HG03354 (cell line): Measurements from ENCODE around the gene RAB40C.
A peak's percentile ranks its signal among the peaks of the same experiment; 100 is the strongest.

Experiments used
- ATAC-seq: cut with Tn5 transposase; IDR thresholded peaks from one replicate; pipeline ENCODE4 v1.9.1; 2021; ENCODE audit warnings: mild to moderate bottlenecking; ENCODE audit not compliant: unreplicated experiment, poor library complexity, severe bottlenecking

RAB40C gene

DNA sequence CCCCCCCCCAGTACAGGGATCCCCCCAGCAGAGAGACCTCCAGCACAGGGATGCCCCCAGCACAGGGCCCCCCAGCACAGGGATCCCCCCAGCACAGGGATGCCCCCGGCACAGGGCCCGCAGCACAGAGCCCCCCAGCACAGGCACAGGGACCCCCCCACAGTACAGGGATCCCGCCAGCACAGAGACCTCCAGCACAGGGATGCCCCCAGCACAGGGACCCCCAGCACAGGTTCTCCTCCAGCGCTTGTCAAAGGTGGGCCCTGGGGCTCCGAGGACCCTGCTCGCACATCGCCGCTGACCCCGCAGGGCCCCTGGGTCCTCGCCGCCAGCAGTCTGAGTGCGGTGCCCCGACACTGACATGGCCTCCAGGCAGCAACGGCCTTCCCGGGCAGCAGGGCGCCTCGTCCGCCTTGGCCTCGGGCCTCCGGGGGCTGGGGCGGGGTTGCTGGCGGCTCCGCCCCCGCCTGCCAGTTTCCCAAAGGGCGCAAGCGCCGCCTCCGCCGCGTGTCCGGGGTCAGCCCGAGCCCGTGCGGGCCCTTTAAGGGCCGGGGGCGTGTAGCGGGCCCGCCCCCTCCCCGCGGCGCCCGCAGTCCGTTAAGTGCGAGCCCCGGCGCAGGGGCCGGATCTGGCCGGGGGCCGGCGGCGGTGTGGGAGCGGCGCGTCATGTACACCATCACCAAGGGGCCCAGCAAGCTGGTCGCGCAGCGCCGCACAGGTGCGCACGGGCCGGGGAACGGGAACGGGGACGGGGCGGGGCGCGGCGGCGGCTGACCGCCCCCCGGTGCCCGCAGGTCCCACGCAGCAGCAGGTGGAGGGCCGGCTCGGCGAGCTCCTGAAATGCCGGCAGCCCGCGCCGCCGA lies 51.7 kb downstream of the RAB40C start, which contains the start of gene MCRIP2:
TSS of gene MCRIP2 (plus strand) at position 503 of the 863 bp plus-strand sequence. CDS start at position 667, 164 bp downstream.
- ATAC-seq = peak; percentile 48

- ATAC-seq = peak; percentile 41
Measured at GRCh38 chr16:642189-643049, 52.6 kb downstream of the RAB40C start.

DNA sequence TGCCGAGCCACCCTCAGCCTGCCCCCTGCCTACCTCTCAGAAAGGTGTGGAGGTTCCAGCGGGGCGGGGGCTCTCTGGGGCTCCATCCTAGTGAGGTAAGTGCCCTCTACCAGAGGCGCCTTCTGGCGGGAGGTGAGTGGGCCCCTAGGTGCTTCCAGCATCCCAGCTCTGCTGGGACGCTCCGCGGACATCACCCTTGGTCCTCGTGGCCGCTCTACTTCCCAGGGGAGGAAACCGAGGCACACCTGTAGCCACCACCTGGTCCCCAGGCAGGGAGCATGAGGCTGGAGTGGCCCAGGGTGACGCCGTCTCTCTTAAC lies 53.1 kb downstream of the RAB40C start:
- ATAC-seq = no peak

- no peak for ATAC-seq
Measured at GRCh38 chr16:644556-644955, 54.7 kb downstream of the RAB40C start.

GRCh38 chr16:645852-646678 lies 56.2 kb downstream of the RAB40C start:
- ATAC-seq = no peak

DNA sequence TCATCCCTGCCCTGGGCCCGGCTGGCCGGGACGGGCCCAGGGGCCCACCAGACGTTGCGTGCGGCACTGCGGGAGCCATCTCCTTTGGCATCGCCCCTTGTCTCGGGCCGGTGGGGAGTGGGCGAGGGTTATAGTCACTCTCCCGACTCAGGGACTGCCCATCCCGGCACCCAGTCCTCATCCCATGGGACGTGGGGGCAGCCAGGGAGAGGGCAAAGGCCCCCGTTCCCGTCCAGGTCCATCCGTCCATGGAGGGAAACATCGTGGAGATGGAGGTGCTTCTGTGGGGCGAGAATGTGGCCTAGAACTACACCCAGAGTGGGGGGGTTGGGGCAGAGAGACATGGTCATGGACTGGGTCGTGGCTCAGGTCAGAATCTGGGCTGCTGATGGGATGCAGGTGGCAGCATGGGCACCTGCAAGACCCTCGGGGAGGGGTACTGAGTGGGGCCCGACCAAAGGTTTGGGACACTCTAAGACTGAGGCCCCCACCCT lies 56.9 kb downstream of the RAB40C start:
- no peak for ATAC-seq

DNA sequence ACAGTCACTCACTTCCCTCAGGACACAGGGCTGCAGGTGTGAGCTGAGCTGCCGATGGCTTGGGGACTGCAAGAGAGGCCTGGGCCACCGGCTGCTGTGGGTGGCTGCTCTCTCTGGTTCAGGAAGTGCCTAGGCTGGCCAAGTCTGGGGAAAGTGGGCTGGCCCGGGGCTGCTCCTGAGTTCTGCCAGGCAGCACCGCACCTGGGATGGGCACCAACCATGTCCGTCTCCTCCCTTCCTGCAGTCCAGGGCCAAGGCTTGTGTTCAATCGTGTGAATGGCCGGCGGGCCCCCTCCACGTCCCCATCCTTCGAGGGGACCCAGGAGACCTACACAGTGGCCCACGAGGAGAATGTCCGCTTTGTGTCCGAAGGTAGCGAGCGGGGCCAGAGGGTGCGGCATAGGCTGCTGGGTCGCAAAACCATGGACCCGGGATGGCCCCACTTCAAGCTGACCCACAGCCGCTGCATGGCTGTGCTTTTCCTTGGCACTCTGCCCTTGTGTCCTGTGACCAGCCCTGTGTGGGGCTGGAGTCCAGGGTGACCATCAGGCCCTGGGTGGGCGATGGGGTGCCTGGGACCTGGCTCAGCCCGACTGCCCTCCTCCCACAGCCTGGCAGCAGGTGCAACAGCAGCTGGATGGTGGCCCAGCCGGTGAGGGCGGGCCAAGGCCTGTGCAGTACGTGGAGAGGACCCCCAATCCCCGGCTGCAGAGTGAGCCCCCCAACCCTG lies 57.5 kb downstream of the RAB40C start:
- no peak for ATAC-seq

DNA sequence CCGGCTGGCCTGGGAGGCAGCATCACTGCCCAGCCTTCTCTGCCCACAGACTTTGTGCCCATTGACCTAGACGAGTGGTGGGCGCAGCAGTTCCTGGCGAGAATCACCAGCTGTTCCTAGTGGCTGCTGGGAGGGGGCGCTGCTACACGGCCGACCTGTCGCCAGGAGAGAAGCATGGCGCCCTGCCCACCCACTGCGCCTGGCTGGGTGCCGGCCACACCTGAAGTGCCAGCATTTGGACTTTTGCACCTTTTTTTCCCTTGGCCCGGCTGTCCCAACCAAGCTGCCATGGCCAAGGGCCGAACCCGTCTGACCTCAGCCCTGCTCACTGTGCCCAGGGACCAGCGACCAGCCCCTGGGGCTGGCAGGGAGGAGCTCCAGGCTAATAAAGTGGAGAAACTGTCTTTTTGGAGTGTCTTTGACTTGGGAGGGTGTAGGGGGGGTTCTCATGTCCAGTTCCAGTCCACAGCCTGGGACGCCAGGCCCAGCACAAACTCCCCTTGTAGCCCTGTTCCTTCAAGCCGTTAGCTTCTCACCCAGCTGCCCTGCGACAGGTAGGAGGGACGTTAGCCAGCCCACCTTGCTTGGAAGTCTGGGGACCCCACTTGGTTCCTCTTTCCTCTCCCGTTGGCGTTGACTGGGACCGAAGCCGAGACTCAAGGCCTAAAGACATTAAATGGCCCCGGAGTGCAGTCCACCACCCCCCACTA lies 58.4 kb downstream of the RAB40C start:
- no peak for ATAC-seq

- ATAC-seq = peak; percentile 79
Measured at GRCh38 chr16:648781-649589, 59.1 kb downstream of the RAB40C start, which contains the start of gene WDR90. Gene WDR90, plus strand, starts transcription at chr16:649365. Its CDS starts 52 bp downstream, at chr16:649417.

DNA sequence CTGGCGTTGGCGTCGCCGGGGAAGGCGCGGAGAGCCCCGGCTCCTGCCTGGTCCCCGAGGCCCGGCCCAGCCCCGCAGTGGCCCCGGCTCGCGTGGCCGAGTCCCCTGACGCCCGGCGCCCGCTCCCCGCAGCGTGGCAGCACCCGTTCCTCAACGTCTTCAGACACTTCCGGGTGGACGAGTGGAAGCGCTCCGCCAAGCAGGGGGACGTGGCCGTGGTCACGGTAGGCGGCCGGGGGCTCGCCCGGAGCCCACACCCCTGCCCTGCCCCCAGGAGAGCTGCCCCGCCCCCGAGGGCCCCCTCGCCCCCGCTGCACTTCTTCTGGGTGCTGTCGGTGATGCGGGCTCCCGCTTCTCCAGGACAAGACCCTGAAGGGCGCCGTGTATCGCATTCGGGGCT lies 59.8 kb downstream of the RAB40C start:
- peak; percentile 13 for ATAC-seq

DNA sequence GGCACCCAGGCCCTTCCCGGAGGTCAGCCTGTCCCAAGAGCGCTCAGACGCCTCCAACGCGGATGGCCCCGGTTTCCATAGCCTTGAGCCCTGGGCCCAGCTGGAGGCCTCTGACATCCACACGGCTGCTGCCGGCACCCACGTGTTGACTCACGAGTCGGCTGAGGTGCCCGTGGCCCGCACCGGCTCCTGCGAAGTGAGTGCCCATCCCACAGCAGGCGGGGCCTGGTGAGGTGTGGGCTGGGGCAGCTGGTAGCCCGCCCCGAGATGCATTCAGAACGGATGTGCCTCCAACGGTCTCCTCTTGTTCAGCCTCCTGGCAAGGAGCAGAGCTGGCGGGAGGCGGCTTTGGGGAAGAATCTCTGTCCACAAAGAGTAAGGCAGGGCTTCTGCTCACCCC lies 62.0 kb downstream of the RAB40C start:
- ATAC-seq = no peak

DNA sequence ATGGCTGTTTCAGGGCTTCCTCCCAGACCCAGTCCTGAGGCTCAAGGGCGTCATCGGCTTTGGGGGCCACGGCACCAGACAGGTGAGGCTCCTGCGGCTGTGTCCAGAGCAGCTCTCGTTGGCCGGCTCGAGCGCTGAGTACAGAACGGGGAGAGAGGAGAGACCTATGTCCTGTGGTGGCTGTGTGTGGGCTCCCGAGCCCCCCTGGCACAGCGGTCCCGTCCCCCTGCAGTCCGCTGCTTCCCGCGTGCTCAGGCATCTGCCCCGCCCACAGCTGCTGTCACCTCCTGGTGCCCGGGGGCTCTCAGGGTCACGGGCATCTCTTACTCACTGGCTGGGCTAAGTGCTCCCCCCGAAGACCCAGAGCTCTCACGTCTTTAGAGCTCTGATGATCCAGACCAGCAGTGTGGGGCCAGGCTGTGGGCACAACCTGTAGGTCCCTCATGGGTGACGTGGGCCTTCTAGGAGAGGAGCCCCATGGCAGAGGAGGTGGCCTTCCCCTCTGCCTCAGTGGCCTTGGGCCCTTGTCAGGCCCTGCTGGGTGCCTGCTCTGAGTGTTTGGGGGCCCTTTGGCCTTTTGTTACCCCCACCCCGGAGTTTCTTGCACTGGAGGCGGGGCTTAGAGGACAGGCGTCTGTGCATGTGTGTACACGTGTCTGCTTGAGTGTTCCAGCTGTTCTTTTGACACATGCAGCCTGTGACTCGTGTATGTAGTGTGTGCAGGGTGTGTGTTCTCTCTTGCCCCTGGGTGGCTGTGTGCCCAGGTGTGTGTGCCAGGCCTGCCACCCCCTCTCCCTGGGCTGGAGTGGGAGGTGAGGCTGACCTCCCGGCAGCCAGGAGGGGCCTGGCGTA lies 62.8 kb downstream of the RAB40C start:
- ATAC-seq = no peak

DNA sequence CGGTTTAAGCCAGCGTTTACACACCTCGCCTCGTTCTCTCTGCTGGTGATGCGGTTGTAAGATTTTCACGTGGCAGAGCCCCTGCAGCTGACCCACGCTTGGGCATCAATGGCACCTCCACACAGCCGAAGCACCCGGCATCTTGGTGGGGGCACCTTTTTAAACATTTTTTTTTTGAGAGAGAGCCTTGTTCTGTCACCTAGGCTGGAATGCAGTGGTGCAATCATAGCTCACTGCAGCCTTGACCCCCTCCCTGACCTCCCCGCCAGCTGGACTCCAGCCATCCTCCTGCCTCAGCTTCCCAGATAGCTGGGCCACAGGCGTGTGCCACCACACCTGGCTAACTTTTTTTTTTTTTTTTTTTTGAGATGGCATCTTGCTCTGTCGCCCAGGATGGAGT lies 64.2 kb downstream of the RAB40C start:
- no peak for ATAC-seq

DNA sequence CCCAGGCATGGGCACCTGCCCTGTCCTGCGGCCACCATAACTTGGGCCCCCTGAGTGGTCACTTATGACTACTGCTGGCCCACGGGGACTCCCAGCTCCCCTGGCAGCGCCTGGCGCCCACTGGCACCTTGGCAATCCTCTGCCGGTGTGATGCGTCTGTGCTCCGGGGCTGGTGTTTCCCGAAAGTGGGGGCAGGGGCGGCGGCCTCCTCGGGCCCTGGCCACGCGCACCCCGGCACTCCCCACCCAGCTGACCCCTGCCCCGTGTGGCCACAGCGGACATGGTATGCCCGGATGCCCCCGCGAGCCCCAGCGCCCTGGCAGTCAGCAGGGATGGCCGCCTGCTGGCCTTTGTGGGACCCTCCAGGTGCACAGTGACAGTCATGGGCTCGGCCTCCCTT lies 67.6 kb downstream of the RAB40C start:
- no peak for ATAC-seq

DNA sequence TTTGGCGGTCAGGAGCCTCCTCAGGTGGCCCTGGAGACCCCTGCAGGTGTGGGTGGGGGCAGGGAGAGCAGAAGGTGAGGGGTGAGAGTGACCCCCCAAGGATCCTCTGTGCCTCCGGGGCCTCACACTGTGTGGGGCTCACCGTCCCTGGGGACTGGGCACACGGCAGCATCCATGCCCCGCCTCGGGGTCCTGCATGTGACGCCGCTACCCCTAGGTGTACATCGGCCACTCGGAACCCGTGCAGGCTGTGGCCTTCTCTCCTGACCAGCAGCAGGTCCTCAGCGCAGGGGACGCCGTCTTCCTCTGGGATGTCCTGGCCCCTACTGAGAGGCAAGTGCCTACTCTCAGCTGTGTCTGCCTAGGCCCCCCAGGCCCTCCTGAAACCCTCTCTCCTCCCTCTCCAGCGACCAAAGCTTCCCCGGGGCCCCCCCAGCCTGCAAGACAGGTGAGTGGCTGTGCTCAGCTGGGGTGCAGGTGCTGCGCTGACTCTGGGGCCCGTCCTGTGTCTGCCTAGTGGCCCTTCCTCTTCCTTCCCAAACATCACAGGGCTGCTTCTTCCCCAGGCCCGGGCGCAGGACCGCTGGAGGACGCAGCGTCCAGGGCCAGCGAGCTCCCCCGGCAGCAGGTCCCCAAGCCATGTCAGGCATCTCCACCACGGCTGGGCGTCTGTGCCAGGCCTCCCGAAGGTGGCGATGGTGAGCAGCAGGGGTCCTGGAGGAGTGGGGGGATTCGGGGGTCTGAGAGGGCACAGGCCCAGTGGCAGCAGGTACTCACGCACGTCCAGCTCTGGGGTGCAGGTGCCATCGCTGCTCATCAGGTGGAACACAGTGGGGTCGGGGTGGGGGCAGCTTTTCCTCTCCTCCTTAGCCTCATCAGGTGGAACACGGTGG lies 69.1 kb downstream of the RAB40C start:
- ATAC-seq = no peak

DNA sequence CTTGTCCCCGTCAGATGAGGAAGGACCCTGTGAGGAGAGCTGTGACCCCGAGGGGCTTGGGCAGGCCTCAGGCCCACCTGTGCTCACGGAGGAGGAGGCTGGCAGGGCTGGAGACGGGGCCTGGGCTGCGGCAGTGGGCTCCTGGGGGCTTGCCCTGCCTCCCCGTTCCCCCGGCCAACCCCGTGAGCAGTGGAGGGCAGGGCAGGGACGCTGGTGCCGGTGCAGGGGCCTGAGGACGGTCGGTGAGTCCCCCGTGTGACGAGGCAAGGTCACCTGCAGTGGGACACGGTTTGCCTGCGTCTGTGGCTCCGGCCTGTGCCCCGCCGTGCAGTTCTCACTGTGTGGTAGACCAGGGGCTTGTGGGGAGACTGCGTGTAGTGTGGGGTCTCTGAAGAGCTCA lies 69.8 kb downstream of the RAB40C start:
- ATAC-seq = no peak
